ENCODE results near the gene COL6A1. TPM values are rescaled to one million over a fixed set of nuclear protein-coding genes. Genes with fewer than 3 reads are reported as not detected.
A peak's percentile ranks its signal among the peaks of the same experiment; 100 is the strongest.

The COL6A1 gene
- total RNA-seq, 3 donors from 2014 or later (not counting 1 experiment from before 2014, with no cell fraction given), result 1.0 to 5.2 (median 2.5) TPM

- intact Hi-C loops (cut with micrococcal nuclease), result no loop called here
- Mint-ChIP-seq H3K9me3 (no peaks in the 10 kb centered on the region), H3K36me3 (no peaks in the 10 kb centered on the region), H3K4me3 (no peak overlapping the region), H3K4me1 (no peaks in the 10 kb centered on the region), H3K27me3 (ENCODE audit: low read depth in 2 of 2) (no peaks in the 10 kb centered on the region), H3K27ac (no peak overlapping the region)
- Histone ChIP-seq H3K9me3 (ENCODE audit: control insufficient read depth, insufficient read depth, low read length) (no peaks in the 10 kb centered on the region), H3K27me3 (ENCODE audit: control insufficient read depth, insufficient read depth, low read length) (no peaks in the 10 kb centered on the region), H3K4me3 (ENCODE audit: low read length) (no peak overlapping the region), H3K27ac (ENCODE audit: low read length) (no peak overlapping the region), H3K36me3 (ENCODE audit: control insufficient read depth, insufficient read depth, low read length) (no peaks in the 10 kb centered on the region), H3K4me1 (ENCODE audit: control insufficient read depth, insufficient read depth, low read length) (no peaks in the 10 kb centered on the region)
- TF ChIP-seq, protein P1, sequence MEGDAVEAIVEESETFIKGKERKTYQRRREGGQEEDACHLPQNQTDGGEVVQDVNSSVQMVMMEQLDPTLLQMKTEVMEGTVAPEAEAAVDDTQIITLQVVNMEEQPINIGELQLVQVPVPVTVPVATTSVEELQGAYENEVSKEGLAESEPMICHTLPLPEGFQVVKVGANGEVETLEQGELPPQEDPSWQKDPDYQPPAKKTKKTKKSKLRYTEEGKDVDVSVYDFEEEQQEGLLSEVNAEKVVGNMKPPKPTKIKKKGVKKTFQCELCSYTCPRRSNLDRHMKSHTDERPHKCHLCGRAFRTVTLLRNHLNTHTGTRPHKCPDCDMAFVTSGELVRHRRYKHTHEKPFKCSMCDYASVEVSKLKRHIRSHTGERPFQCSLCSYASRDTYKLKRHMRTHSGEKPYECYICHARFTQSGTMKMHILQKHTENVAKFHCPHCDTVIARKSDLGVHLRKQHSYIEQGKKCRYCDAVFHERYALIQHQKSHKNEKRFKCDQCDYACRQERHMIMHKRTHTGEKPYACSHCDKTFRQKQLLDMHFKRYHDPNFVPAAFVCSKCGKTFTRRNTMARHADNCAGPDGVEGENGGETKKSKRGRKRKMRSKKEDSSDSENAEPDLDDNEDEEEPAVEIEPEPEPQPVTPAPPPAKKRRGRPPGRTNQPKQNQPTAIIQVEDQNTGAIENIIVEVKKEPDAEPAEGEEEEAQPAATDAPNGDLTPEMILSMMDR (IDR thresholded peaks at IDR 0.05), result no peak
- ATAC-seq (no peak), DNase-seq (peak in 1 of 2 donors; percentile 9)
- 95% methylated on average over 33 of the region's 33 CpGs for WGBS (ENCODE audit: insufficient coverage)
Observed at GRCh38 chr21:45998871-45999580, 17.5 kb downstream of the COL6A1 start.

DNA sequence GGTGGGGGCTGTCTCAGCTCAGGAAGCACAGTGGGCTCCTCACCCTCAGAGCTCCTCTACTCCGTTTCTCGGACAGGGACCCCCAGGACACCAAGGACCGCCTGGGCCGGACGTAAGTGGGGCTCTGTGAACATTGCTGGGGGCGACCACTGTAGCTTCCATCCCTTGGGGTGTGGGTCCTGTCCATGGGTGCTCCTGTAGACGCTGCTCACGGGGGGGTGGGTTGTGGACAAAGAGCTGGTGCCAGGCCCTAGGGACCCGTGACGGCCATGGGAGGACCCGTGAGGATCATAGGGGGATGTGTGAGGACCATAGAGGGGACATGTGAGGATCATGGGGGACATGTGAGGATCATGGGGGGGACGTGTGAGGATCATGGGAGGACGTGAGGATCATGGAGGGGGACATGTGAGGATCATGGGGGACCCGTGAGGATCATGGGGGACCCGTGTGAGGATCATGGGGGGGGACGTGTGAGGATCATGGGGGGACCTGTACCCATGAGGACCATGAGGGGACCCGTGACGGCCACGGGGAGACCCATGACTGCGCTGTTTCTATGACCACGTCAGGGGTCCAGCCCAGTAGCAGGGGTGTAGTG lies 18.1 kb downstream of the COL6A1 start:
- no peaks in the 10 kb centered on the region for H3K36me3 ChIP-seq (ENCODE audit: control insufficient read depth, insufficient read depth, low read length)
- ATAC-seq, result no peak
- H3K27ac ChIP-seq (ENCODE audit: low read length), result no peak overlapping the region
- Mint-ChIP-seq H3K27ac (no peak overlapping the region), H3K4me1 (no peaks in the 10 kb centered on the region), H3K36me3 (no peaks in the 10 kb centered on the region), H3K9me3 (no peaks in the 10 kb centered on the region), H3K27me3 (ENCODE audit: low read depth in 2 of 2) (no peaks in the 10 kb centered on the region), H3K4me3 (no peak overlapping the region)
- H3K9me3 ChIP-seq (ENCODE audit: control insufficient read depth, insufficient read depth, low read length), result no peaks in the 10 kb centered on the region
- TF ChIP-seq, protein P1 (IDR thresholded peaks at IDR 0.05), result no peak
- H3K4me3 ChIP-seq (ENCODE audit: low read length), result no peak overlapping the region
- DNase-seq, result no peak
- intact Hi-C loops (cut with micrococcal nuclease), result no loop called here
- no peaks in the 10 kb centered on the region for H3K27me3 ChIP-seq (ENCODE audit: control insufficient read depth, insufficient read depth, low read length)
- H3K4me1 ChIP-seq (ENCODE audit: control insufficient read depth, insufficient read depth, low read length), result no peaks in the 10 kb centered on the region
- WGBS (ENCODE audit: insufficient coverage), result 83% methylated on average over 21 of the region's 21 CpGs

GRCh38 chr21:46000182-46000730 lies 18.7 kb downstream of the COL6A1 start:
- Histone ChIP-seq H3K27me3 (ENCODE audit: control insufficient read depth, insufficient read depth, low read length) (no peaks in the 10 kb centered on the region), H3K4me1 (ENCODE audit: control insufficient read depth, insufficient read depth, low read length) (no peaks in the 10 kb centered on the region), H3K27ac (ENCODE audit: low read length) (no peak overlapping the region), H3K4me3 (ENCODE audit: low read length) (no peak overlapping the region), H3K9me3 (ENCODE audit: control insufficient read depth, insufficient read depth, low read length) (no peaks in the 10 kb centered on the region), H3K36me3 (ENCODE audit: control insufficient read depth, insufficient read depth, low read length) (no peaks in the 10 kb centered on the region)
- intact Hi-C loops (cut with micrococcal nuclease), result no loop called here
- Mint-ChIP-seq H3K27ac (no peak overlapping the region), H3K4me1 (no peaks in the 10 kb centered on the region), H3K9me3 (no peaks in the 10 kb centered on the region), H3K4me3 (no peak overlapping the region), H3K36me3 (no peaks in the 10 kb centered on the region), H3K27me3 (ENCODE audit: low read depth in 2 of 2) (no peaks in the 10 kb centered on the region)
- WGBS (ENCODE audit: insufficient coverage), result 89% methylated on average over 27 of the region's 27 CpGs
- DNase-seq (peak in 1 of 2 donors; percentile 10), ATAC-seq (no peak)
- TF ChIP-seq, protein P1 (IDR thresholded peaks at IDR 0.05), result no peak

Measured in natural killer cell (primary cell).